K562 (cell line): ENCODE data around the gene LAMTOR4. TPM values are rescaled to one million over a fixed set of nuclear protein-coding genes. Genes with fewer than 3 reads are reported as not detected.
A peak's percentile ranks its signal among the peaks of the same experiment; 100 is the strongest.

Source experiments
- CEBPB ChIP-seq: fragments of 450-650 bp; IDR thresholded peaks from 2 replicates; pipeline ENCODE4 v1.6.1; 2016; ENCODE audit warnings: missing genetic modification characterization, missing compliant biosample characterization
- CREB1 ChIP-seq, 2 experiments: sonication (generic) in 1 of 2; formaldehyde crosslinking in 1 of 2; IDR thresholded peaks; 2 replicates each; pipeline versions ENCODE4 v1.6.1 to v1.8.0; 2012 to 2022; ENCODE audit warnings: inconsistent platforms in 1 of 2, mild to moderate bottlenecking in 1 of 2, missing genetic modification reagents in 1 of 2, moderate library complexity in 1 of 2
- EGR1 ChIP-seq: fragments of 450-650 bp; conservative IDR thresholded peaks from 2 replicates; pipeline ENCODE4 v1.6.1; 2017; ENCODE audit warnings: mild to moderate bottlenecking
- EHMT2 ChIP-seq: fragments of 450-650 bp; IDR thresholded peaks from 2 replicates; pipeline ENCODE4 v1.6.1; 2018; ENCODE audit warnings: antibody characterized with exemption
- FOXM1 ChIP-seq, 2 experiments: fragments of 450-650 bp in 1 of 2; sonication (generic) in 1 of 2; formaldehyde crosslinking in 1 of 2; IDR thresholded peaks; 2 replicates each; pipeline versions ENCODE4 v1.6.1 to v1.9.0; 2017 to 2022; ENCODE audit warnings: low read depth in 2 of 2, mild to moderate bottlenecking in 2 of 2, missing genetic modification reagents in 1 of 2, moderate library complexity in 1 of 2
- FOXO4 ChIP-seq: fragments of 450-650 bp; formaldehyde crosslinking; IDR thresholded peaks from 2 replicates; pipeline ENCODE4 v1.4.0; 2020; ENCODE audit warnings: mild to moderate bottlenecking, moderate library complexity
- HINFP ChIP-seq: fragments of 450-650 bp; conservative IDR thresholded peaks from 2 replicates; pipeline ENCODE4 v1.6.1; 2016; ENCODE audit warnings: missing genetic modification characterization, low read depth, mild to moderate bottlenecking, control low read depth, missing compliant biosample characterization
- HMBOX1 ChIP-seq: sonication (generic); IDR thresholded peaks from 2 replicates; pipeline ENCODE4 v1.6.1; 2016
- KLF1 ChIP-seq: fragments of 450-650 bp; IDR thresholded peaks from 2 replicates; pipeline ENCODE4 v1.6.1; 2016; ENCODE audit warnings: missing genetic modification characterization, missing compliant biosample characterization
- MCM2 ChIP-seq: fragments of 450-650 bp; IDR thresholded peaks from 2 replicates; pipeline ENCODE4 v1.6.1; 2017; ENCODE audit warnings: low read depth, mild to moderate bottlenecking
- MYNN ChIP-seq, 2 experiments: sonication (generic); formaldehyde crosslinking in 1 of 2; IDR thresholded peaks; 2 replicates each; pipeline versions ENCODE4 v1.5.0 to v1.6.1; 2016 to 2020; ENCODE audit warnings: antibody characterized with exemption in 1 of 2, missing genetic modification reagents in 1 of 2
- NCOA6 ChIP-seq: fragments of 450-650 bp; IDR thresholded peaks from 2 replicates; pipeline ENCODE4 v1.6.1; 2017; ENCODE audit warnings: mild to moderate bottlenecking
- NFE2L1 ChIP-seq: fragments of 450-650 bp; IDR thresholded peaks from 2 replicates; pipeline ENCODE4 v1.6.1; 2016; ENCODE audit warnings: missing genetic modification characterization, low read depth, mild to moderate bottlenecking, missing compliant biosample characterization, moderate library complexity, borderline replicate concordance
- NFYB ChIP-seq: IDR thresholded peaks from 2 replicates; pipeline ENCODE4 v1.6.1; 2011; ENCODE audit warnings: mild to moderate bottlenecking, moderate library complexity; ENCODE audit not compliant: insufficient read length; ENCODE audit errors: extremely low read depth
- RNF219 ChIP-seq: fragments of 250-450 bp; sonication (Bioruptor Pico); IDR thresholded peaks from 2 replicates; pipeline ENCODE4 v1.5.0; 2022; ENCODE audit warnings: mild to moderate bottlenecking
- SAFB2 ChIP-seq: fragments of 200-400 bp; formaldehyde crosslinking; IDR thresholded peaks from 2 replicates; pipeline ENCODE4 v1.6.1; 2018; ENCODE audit warnings: borderline replicate concordance, low read length, low read depth, moderate library complexity; ENCODE audit not compliant: severe bottlenecking
- SRF ChIP-seq, 2 experiments: fragments of 250-450, 450-650 bp in 1 of 2; sonication (Bioruptor Pico) in 1 of 2; sonication (generic) in 1 of 2; formaldehyde crosslinking; IDR thresholded peaks; 2 replicates each; pipeline versions ENCODE4 v1.5.0 to v1.5.1; 2020 to 2022; ENCODE audit warnings: mild to moderate bottlenecking in 1 of 2, missing genetic modification reagents in 1 of 2
- TCF7L2 ChIP-seq: fragments of 150-350 bp; IDR thresholded peaks from 2 replicates; pipeline ENCODE4 v1.6.1; 2016; ENCODE audit warnings: low read depth, mild to moderate bottlenecking, low read length, moderate library complexity
- XRCC3 ChIP-seq: fragments of 450-650 bp; IDR thresholded peaks from 2 replicates; pipeline ENCODE4 v1.6.1; 2017; ENCODE audit warnings: mild to moderate bottlenecking, moderate library complexity
- ZNF165 ChIP-seq: fragments of 250-450 bp; sonication (Bioruptor Pico); IDR thresholded peaks from 2 replicates; pipeline ENCODE4 v1.4.0; 2020; ENCODE audit warnings: borderline replicate concordance
- ZNF23 ChIP-seq: fragments of 250-450 bp; sonication (Bioruptor Pico); IDR thresholded peaks from 2 replicates; pipeline ENCODE4 v1.4.0; 2020; ENCODE audit warnings: mild to moderate bottlenecking
- ZNF431 ChIP-seq: sonication (generic); formaldehyde crosslinking; IDR thresholded peaks from 2 replicates; pipeline ENCODE4 v1.8.0; 2022; ENCODE audit warnings: mild to moderate bottlenecking, missing genetic modification reagents
- ZNF583 ChIP-seq: fragments of 250-450 bp; sonication (Bioruptor Pico); IDR thresholded peaks from 2 replicates; pipeline ENCODE4 v1.4.0; 2020
- ZNF764 ChIP-seq: fragments of 250-450 bp; sonication (Bioruptor Pico); IDR thresholded peaks from 2 replicates; pipeline ENCODE4 v1.4.0; 2020; ENCODE audit warnings: low read depth, mild to moderate bottlenecking, moderate library complexity
- polyA plus RNA-seq, 8 experiments: library from polyadenylated mRNA; depleted of rRNA in 4 of 8; stranded (reverse) in 5 of 8; unstranded in 3 of 8; fragments of >200 nt; fragmentation: Nextera tagmentation in 2 of 8; fragmentation: Illumina TruSeq in 1 of 8; extraction: Ambion mirVana in 2 of 8; extraction: Trizol in 1 of 8; gene quantifications; 2 replicates each; pipeline versions ENCODE4 v1.2.1 to v1.2.3, GENCODE V29; 2011 to 2014; ENCODE audit warnings: inconsistent platforms in 1 of 8, missing spikeins in 1 of 8
- total RNA-seq, 7 experiments: library from RNA; depleted of rRNA in 6 of 7; stranded (reverse); fragments of >200 nt in 6 of 7; fragmentation: Illumina TruSeq in 2 of 7; extraction: Trizol in 2 of 7; gene quantifications; 2 replicates each; pipeline versions ENCODE4 v1.2.1 to v1.2.3, GENCODE V29; 2011 to 2021; ENCODE audit warnings: low replicate concordance in 1 of 7

Gene LAMTOR4
- total and polyA plus RNA-seq, 9 of the 15 experiments (the other 6 are each of a cell fraction or from before 2014, with no cell fraction given), result 79.6 to 314 (median 195) TPM

GRCh38 chr7:100167912-100168323, 19.2 kb downstream of the LAMTOR4 start (continued):
- peak; percentile 18; the same call in 1 of the 2 replicates for TF ChIP-seq CREB1 (IDR thresholded peaks at IDR 0.05)
- peak; percentile 59; the same call in 1 of the 2 replicates for TF ChIP-seq CREB1 (CRISPR knock-in tag; IDR thresholded peaks at IDR 0.05)
- no peak for TF ChIP-seq TCF7L2
- no peak for TF ChIP-seq XRCC3
- no peak for TF ChIP-seq ZNF764 (CRISPR knock-in tag)
- no peak for TF ChIP-seq CEBPB
- TF ChIP-seq ZNF165 (CRISPR knock-in tag), result no peak
- no peak for TF ChIP-seq SAFB2
- TF ChIP-seq MYNN (IDR thresholded peaks at IDR 0.05), result no peak
- TF ChIP-seq MYNN (CRISPR knock-in tag; IDR thresholded peaks at IDR 0.05), result no peak
- TF ChIP-seq KLF1 (tag), result peak; percentile 32; the same call in 1 of the 2 replicates
- TF ChIP-seq NFE2L1 (tag), result no peak
- no peak for TF ChIP-seq FOXM1 (IDR thresholded peaks at IDR 0.05; ENCODE audit: low read depth)
- TF ChIP-seq FOXM1 (CRISPR knock-in tag; IDR thresholded peaks at IDR 0.05; ENCODE audit: low read depth), result no peak
- no peak for TF ChIP-seq EGR1
- TF ChIP-seq HINFP, result no peak
- TF ChIP-seq NCOA6, result no peak
- TF ChIP-seq SRF (CRISPR knock-in tag; IDR thresholded peaks at IDR 0.05), result no peak
- no peak for TF ChIP-seq ZNF431 (CRISPR knock-in tag)
- TF ChIP-seq ZNF583 (CRISPR knock-in tag), result no peak
- TF ChIP-seq RNF219 (CRISPR knock-in tag), result no peak
- no peak for TF ChIP-seq MCM2
- TF ChIP-seq EHMT2, result peak; percentile 91
- no peak for TF ChIP-seq NFYB
- TF ChIP-seq HMBOX1, result no peak
- no peak for TF ChIP-seq FOXO4
- no peak for TF ChIP-seq ZNF23 (CRISPR knock-in tag)
